GM10248 (cell line): Measurements from ENCODE around the gene COL23A1.

Experiments used
- CTCF ChIA-PET: fragments of 300-600 bp; sonication (Branson Sonifier 250); formaldehyde crosslinking; extraction: SDS; loops from one replicate; lab custom pipeline; 2021; ENCODE audit warnings: antibody characterized with exemption; lab: Yijun Ruan, JAX
- POLR2A ChIA-PET: fragments of 350-650 bp; sonication (Branson Sonifier 250); formaldehyde crosslinking; extraction: SDS; loops from one replicate; lab custom pipeline; 2020; ENCODE audit warnings: antibody characterized with exemption; lab: Yijun Ruan, JAX
- DNase-seq: peaks from one replicate; pipeline ENCODE4 v3.0.0; 2012; ENCODE audit errors: extremely low spot score
- TF ChIP-seq, protein P1 (sequence below): IDR thresholded peaks from 2 replicates; pipeline ENCODE4 v1.5.1; 2012; ENCODE audit warnings: mild to moderate bottlenecking, low read depth; ENCODE audit errors: extremely low read depth, missing control alignments, control extremely low read depth

The COL23A1 gene

DNA sequence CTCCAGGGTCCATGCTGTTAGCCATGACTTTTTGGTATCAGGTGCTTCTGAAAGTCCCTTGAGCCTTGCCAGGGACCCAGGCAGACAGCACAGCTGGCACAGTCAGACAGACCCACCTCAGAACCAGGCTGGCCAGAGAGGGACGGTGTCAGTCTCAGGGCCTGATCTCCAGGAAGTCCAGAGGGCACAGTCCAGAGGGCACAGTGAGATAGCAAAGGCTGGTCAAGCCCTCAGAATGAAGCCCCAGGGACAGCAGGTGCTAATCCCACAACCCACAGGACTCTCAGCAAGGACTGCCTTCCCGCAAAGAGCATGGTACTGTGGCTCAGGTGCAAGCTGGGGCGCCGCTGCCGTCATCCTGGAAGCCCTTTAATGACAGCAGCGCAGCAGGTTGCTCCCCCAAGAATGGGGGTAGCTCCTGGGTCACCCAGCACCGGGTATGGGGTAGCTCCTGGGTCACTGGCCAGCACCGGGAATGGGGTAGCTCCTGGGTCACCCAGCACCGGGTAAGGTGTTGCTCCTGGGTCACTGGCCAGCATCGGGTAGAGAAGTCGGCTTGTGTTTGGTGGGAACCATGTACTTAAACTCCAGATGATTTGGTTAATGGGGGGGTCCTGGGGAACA, 252.0 kb downstream of the COL23A1 start:
- POLR2A ChIA-PET, result no interaction called here
- DNase-seq, result no peak
- TF ChIP-seq, protein P1, sequence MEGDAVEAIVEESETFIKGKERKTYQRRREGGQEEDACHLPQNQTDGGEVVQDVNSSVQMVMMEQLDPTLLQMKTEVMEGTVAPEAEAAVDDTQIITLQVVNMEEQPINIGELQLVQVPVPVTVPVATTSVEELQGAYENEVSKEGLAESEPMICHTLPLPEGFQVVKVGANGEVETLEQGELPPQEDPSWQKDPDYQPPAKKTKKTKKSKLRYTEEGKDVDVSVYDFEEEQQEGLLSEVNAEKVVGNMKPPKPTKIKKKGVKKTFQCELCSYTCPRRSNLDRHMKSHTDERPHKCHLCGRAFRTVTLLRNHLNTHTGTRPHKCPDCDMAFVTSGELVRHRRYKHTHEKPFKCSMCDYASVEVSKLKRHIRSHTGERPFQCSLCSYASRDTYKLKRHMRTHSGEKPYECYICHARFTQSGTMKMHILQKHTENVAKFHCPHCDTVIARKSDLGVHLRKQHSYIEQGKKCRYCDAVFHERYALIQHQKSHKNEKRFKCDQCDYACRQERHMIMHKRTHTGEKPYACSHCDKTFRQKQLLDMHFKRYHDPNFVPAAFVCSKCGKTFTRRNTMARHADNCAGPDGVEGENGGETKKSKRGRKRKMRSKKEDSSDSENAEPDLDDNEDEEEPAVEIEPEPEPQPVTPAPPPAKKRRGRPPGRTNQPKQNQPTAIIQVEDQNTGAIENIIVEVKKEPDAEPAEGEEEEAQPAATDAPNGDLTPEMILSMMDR, result no peak
- CTCF ChIA-PET, result interaction anchor here (1.0 to 1.5 kb wide), 2 partner anchors 15 to 17 kb away, joined by 3 to 4 read pairs; no protein-coding TSS in a partner anchor

DNA sequence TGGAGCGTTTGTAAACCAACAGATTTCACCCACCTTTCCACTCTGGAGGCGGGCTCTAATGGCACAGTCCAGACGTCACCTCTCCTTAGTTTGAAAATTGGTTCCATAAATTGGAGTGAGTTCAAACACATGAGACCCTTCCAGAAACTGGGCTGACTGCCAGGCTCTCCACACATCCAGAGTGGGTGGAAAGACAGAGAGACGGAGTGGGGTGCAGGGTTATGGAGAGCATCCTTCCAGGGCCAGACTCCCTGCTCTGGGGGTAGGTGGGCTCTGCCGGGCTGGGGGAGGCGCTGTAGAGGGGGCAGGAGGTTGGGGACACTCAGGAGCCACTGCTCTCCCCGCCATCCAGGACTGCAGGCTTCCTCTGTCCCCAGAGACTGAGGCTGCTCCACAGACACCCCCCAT, 252.9 kb downstream of the COL23A1 start:
- TF ChIP-seq, protein P1, result no peak
- ChIA-PET POLR2A (no interaction called here), CTCF (no interaction called here)
- DNase-seq, result no peak

DNA sequence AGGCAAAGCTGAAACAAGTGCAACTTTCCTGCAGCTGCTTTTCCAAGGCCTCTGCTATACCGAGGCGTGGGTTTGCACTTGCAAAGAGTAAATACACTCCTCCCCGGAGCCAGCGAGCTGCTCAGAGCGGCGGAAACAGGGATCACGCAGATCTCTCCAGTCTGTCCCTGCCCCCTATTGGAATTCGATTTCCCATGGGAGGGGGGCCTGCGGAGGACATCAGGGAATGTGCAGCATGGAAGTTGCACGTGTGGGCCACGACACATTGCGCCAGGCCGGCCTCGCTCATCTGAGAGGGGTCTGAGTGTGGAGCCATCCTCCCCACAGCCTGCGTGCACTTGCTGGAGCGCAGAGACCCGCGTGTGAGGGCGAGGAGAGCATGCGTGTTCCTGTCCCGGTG, 253.3 kb downstream of the COL23A1 start:
- ChIA-PET POLR2A (no interaction called here), CTCF (no interaction called here)
- TF ChIP-seq, protein P1, result no peak
- no peak for DNase-seq

DNA sequence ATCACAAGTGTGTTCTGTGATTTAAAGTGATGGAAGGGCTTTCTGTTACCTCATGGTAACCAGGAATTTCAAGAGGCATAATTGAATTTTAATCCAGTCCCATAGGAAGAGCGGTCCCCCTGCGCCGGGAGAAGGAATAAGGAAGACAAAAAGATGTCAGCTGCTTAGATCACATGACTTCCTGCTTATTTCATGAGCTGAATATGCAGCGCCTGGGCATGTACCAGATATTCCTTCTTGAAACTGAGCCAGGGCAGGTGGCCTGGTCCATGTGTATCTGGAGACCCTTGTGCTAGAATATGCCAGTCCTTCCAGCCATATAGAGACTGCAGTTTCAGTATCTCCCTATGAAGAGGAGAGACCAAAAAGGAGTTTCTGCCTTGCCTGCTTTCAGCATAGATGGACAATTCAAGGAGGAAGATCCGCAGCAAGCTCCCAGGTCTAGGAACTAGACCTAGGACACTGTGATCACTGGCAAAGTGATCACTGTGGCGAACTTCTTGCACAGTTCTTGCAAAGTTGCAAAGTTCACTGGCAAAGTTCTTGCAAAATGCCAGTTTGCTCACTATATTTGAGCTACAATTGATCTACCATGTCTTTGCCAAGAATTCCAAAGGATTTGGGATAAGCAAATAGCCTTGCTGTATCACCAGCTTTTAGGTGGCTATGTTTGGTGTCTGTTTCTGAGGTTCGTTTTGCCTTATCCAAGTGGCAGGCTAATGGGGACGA, 254.7 kb downstream of the COL23A1 start:
- CTCF ChIA-PET, result no interaction called here
- DNase-seq, result no peak
- POLR2A ChIA-PET, result no interaction called here
- TF ChIP-seq, protein P1, result no peak

DNA sequence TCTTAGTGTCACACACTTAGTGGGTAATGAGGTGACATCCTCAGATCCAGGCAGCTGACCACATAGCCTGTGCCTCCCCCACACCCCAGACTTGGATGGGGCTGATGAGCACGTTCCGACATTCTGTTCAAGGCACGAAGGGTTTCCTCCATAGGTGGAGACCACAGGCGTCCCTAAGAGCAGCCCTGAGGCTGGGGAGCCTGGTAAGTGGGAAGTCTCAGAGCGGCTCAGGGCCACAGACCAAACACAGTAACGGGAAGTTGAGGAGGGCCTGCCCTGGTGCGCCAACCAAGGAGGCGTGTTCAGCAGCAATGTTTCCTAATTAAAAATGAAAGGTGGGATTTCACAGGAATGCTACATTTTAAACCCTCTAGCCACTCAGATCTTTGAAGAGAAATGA, 255.3 kb downstream of the COL23A1 start:
- TF ChIP-seq, protein P1, result no peak
- ChIA-PET CTCF (no interaction called here), POLR2A (no interaction called here)
- no peak for DNase-seq

DNA sequence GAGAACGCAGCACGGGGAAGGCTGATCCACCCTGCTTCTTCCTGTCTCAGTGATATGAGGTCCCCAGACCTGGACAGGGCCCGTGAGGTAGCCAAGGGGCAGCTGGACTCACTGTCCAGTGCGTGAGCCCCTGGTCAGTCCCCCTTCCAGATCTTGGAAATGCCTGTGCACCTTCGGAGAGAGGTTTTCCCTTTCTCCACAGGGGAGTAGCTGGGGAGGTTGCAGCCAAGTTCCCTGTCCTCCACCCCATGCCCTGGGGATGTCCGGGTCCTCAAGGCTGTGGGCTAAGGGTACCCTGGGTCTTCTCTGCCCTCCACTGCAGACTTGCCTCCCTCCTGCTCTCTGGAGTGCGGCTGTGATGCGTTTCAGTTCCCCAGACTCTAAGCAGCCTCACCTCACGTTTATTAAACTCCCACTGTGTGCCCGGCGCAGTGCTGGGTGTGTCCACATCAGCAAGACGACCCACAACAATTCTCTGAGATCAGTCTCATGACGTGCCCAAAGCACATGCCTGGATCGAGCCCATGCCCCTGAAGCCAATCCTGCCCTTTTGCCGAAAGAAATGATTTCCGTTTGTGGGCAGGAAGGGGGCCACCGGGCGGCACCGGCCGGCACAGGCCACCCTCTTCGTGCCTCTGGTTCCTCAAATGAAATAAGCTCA, 256.2 kb downstream of the COL23A1 start:
- no peak for DNase-seq
- CTCF ChIA-PET, result no interaction called here
- POLR2A ChIA-PET, result no interaction called here
- TF ChIP-seq, protein P1, result no peak
